OCI-LY7 (cell line): ENCODE measurements around the gene MARS1.

ENCODE experiments used
- CTCF ChIP-seq: fragments of 200-600 bp; sonication (generic); conservative IDR thresholded peaks from 2 replicates; pipeline ENCODE4 v1.5.1; 2014; ENCODE audit warnings: mild to moderate bottlenecking, antibody characterized with exemption, low read length, moderate library complexity, mixed read lengths
- EZH2phosphoT487 ChIP-seq: fragments of 200-600 bp; sonication (generic); IDR thresholded peaks from 2 replicates; pipeline ENCODE4 v1.6.1; 2018; ENCODE audit warnings: low read depth, borderline replicate concordance, mild to moderate bottlenecking, mixed run types, antibody characterized with exemption, low read length, moderate library complexity, mixed read lengths

GRCh38 chr12:57563358-57563757 lies 75.5 kb downstream of the MARS1 start:
- TF ChIP-seq CTCF: no peak
- no peak for TF ChIP-seq EZH2phosphoT487
